GM23248 (cell line): ENCODE data around the gene AASDH. TPM values are rescaled to one million over a fixed set of nuclear protein-coding genes. Genes with fewer than 3 reads are reported as not detected.

ENCODE experiments used
- DNase-seq: peaks from one replicate; pipeline ENCODE4 v3.0.0-alpha.2; 2015
- H2AFZ ChIP-seq: fragments of 200-600 bp; sonication (generic); 2 replicates; pipeline ENCODE4 v1.6.1; 2016; ENCODE audit warnings: antibody characterized with exemption
- H3F3A ChIP-seq: fragments of 200-600 bp; sonication (generic); 2 replicates; pipeline ENCODE4 v1.6.1; 2016; ENCODE audit warnings: mild to moderate bottlenecking, antibody characterized with exemption, mixed run types; ENCODE audit not compliant: insufficient read depth
- H3K27ac ChIP-seq: fragments of 200-600 bp; sonication (generic); 2 replicates; pipeline ENCODE4 v1.5.1; 2016; ENCODE audit warnings: mild to moderate bottlenecking
- H3K27me3 ChIP-seq: fragments of 200-600 bp; sonication (generic); replicated peaks from 2 replicates; pipeline ENCODE4 v1.6.1; 2016; ENCODE audit warnings: mild to moderate bottlenecking; ENCODE audit not compliant: insufficient read depth
- H3K36me3 ChIP-seq: fragments of 200-600 bp; sonication (generic); 2 replicates; pipeline ENCODE4 v1.6.1; 2016; ENCODE audit warnings: low read depth, mild to moderate bottlenecking
- H3K4me1 ChIP-seq: fragments of 200-600 bp; sonication (generic); 2 replicates; pipeline ENCODE4 v1.6.1; 2016; ENCODE audit warnings: mild to moderate bottlenecking; ENCODE audit not compliant: insufficient read depth
- H3K4me2 ChIP-seq: fragments of 200-600 bp; sonication (generic); one replicate; pipeline ENCODE4 v1.6.1; 2016; ENCODE audit warnings: mild to moderate bottlenecking; ENCODE audit not compliant: unreplicated experiment
- H3K4me3 ChIP-seq: fragments of 200-600 bp; sonication (generic); 2 replicates; pipeline ENCODE4 v1.5.1; 2016; ENCODE audit warnings: mild to moderate bottlenecking
- H3K79me2 ChIP-seq: fragments of 200-600 bp; sonication (generic); 2 replicates; pipeline ENCODE4 v1.6.1; 2016; ENCODE audit warnings: mild to moderate bottlenecking; ENCODE audit not compliant: insufficient read depth
- H3K9ac ChIP-seq: fragments of 200-600 bp; sonication (generic); 2 replicates; pipeline ENCODE4 v1.6.1; 2016; ENCODE audit warnings: mild to moderate bottlenecking
- H3K9me2 ChIP-seq: fragments of 200-600 bp; sonication (generic); 2 replicates; pipeline ENCODE4 v1.6.1; 2016; ENCODE audit warnings: mixed run types, mild to moderate bottlenecking, moderate library complexity; ENCODE audit not compliant: insufficient read depth
- H3K9me3 ChIP-seq: fragments of 200-600 bp; sonication (generic); one replicate; pipeline ENCODE4 v1.6.1; 2017; ENCODE audit warnings: low read depth
- H4K20me1 ChIP-seq: fragments of 200-600 bp; sonication (generic); 2 replicates; pipeline ENCODE4 v1.6.0; 2016; ENCODE audit not compliant: insufficient read depth
- EZH2 ChIP-seq: fragments of 200-600 bp; sonication (generic); IDR thresholded peaks from 2 replicates; pipeline ENCODE4 v1.6.1; 2018; ENCODE audit warnings: antibody characterized with exemption, mild to moderate bottlenecking; ENCODE audit not compliant: insufficient read depth, poor library complexity, severe bottlenecking
- EZH2phosphoT487 ChIP-seq: fragments of 200-600 bp; sonication (generic); IDR thresholded peaks from 2 replicates; pipeline ENCODE4 v1.6.1; 2018; ENCODE audit warnings: antibody characterized with exemption, moderate library complexity, mild to moderate bottlenecking, low read depth; ENCODE audit not compliant: insufficient read depth
- WGBS, 2 experiments: methylation state at CpG; one replicate each; pipeline ENCODE4 v1.1.6; 2015 to 2017; ENCODE audit warnings: low lambda C conversion rate in 2 of 2, low coverage in 1 of 2; ENCODE audit errors: missing lambda C conversion rate in 2 of 2; 5-methylcytosine and 5-hydroxymethylcytosine counted together
- in situ Hi-C: fragments of 300-500 bp; cut with MboI; formaldehyde crosslinking; loops from 2 replicates; pipeline ENCODE4 v1.15.0; 2020
- polyA plus RNA-seq: library from polyadenylated mRNA; unstranded; fragments of >200 nt; fragmentation: Nextera tagmentation; extraction: Ambion mirVana; gene quantifications from 2 replicates; pipeline ENCODE4 v1.2.1, GENCODE V29; 2016
- total RNA-seq: library from RNA; depleted of rRNA; stranded (reverse); fragments of >200 nt; shearing (Covaris generic); gene quantifications from 2 replicates; pipeline ENCODE4 v1.2.3, GENCODE V29; 2014

The AASDH gene
- total and polyA plus RNA-seq, 2 experiments from 2014 or later: 11.5 to 16.5 TPM

DNA sequence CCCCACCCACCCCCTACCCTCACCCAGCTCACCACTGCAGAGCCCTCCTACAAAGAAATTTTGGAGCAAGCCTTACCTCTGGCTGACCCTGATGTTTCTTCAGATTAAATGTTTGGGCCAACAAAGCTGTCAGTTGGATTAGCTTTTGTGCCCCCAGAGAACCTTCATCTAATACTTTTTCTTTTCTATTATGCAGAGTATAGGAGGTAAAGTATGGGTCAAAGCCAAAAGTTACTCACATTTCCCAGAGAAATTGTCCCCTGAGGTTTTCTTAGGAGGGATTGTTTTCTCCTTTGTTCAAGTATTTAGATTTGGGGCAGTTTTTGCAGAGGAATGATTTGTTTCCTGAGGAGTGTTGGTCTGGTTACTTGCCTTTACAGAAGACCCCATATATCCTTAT is 69.5 kb downstream of the AASDH start:
- H3K27ac ChIP-seq: no peak overlapping the region
- no peaks in the 10 kb centered on the region for H3F3A ChIP-seq
- H3K4me3 ChIP-seq: no peak overlapping the region
- H4K20me1 ChIP-seq: no peaks in the 10 kb centered on the region
- 0 out of 2 replicates have a peak, but pooled peaks cover 7% of the 10 kb centered on the region for H3K4me1 ChIP-seq
- no peaks in the 10 kb centered on the region for H3K9me3 ChIP-seq
- DNase-seq: no peak
- in situ Hi-C loops: no loop called here
- no peak overlapping the region for H3K9ac ChIP-seq
- no peaks in the 10 kb centered on the region for H3K9me2 ChIP-seq
- 0 out of 2 replicates have a peak, but pooled peaks cover 5% of the 10 kb centered on the region for H3K27me3 ChIP-seq
- H3K79me2 ChIP-seq: no peaks in the 10 kb centered on the region
- no peak overlapping the region for H3K4me2 ChIP-seq
- H2AFZ ChIP-seq: no peak overlapping the region
- TF ChIP-seq EZH2phosphoT487 (no peak), EZH2 (no peak)
- H3K36me3 ChIP-seq: no peaks in the 10 kb centered on the region

- DNase-seq: no peak
- Histone ChIP-seq H3K9me2 (no peaks in the 10 kb centered on the region), H2AFZ (no peak overlapping the region), H3K9me3 (no peaks in the 10 kb centered on the region), H3K27me3 (no peaks in the 10 kb centered on the region; the same call in 1 of the 2 replicates), H3K4me2 (no peak overlapping the region), H3K4me3 (no peak overlapping the region), H3K4me1 (0 out of 2 replicates have a peak, but pooled peaks cover 4% of the 10 kb centered on the region), H3F3A (no peaks in the 10 kb centered on the region), H3K36me3 (no peaks in the 10 kb centered on the region), H4K20me1 (no peaks in the 10 kb centered on the region), H3K79me2 (no peaks in the 10 kb centered on the region), H3K27ac (no peak overlapping the region), H3K9ac (no peak overlapping the region)
- in situ Hi-C loops: no loop called here
- no peak for TF ChIP-seq EZH2
- no peak for TF ChIP-seq EZH2phosphoT487
- WGBS, 2 experiments: 84 to 85% methylated on average over 29 of the region's 29 CpGs
These were observed 71.2 kb downstream of the AASDH start for GRCh38 chr4:56316011-56316650.

DNA sequence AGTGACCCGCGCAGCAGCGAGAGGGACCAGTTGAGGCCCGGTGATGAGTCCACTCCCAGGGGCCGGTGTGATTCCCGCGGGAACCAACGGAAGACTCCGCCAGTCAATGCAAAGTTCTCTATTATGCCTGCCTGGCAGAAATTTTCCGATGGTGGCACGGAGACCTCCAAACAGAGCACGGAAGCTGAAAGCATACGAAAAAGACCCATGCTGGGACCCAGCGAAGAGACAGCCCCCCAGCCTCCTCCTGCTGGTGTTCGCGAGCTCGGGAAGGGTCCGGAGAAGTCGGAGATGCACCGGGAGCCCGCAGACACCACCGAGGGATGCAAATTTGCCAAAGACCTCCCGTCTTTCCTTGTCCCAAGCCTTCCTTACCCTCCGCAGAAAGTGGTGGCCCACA is 71.7 kb downstream of the AASDH start:
- Histone ChIP-seq H3K4me2 (no peak overlapping the region), H3K27ac (no peak overlapping the region), H3K9me2 (no peaks in the 10 kb centered on the region), H3K4me1 (0 out of 2 replicates have a peak, but pooled peaks cover 4% of the 10 kb centered on the region), H3K4me3 (no peak overlapping the region), H3K27me3 (no peaks in the 10 kb centered on the region; the same call in 1 of the 2 replicates), H3K79me2 (no peaks in the 10 kb centered on the region), H3F3A (no peaks in the 10 kb centered on the region), H3K36me3 (no peaks in the 10 kb centered on the region), H2AFZ (no peak overlapping the region), H3K9ac (no peak overlapping the region), H3K9me3 (no peaks in the 10 kb centered on the region), H4K20me1 (no peaks in the 10 kb centered on the region)
- TF ChIP-seq EZH2 (no peak), EZH2phosphoT487 (no peak)
- no peak for DNase-seq
- 82% methylated on average over 23 to 24 of the region's 24 CpGs for WGBS, 2 experiments
- in situ Hi-C loops: no loop called here

DNA sequence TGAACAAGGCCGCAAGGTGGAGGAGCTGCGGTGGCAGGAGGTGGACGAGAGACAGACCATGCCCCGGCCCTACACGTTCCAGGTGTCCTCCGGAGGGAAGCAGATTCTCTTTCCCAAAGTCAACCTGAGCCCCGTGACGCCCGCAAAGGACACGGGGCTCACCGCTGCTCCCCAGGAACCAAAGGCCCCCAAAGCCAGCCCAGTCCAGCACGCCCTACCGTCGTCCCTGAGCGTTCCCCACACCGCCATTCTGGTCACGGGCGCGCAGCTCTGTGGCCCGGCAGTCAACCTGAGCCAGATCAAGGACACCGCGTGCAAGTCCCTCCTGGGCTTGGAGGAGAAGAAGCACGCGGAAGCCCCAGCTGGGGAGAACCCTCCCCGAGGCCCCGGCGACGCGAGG is 72.2 kb downstream of the AASDH start:
- WGBS, 2 experiments: 82 to 87% methylated on average over 20 to 29 of the region's 29 CpGs

More for the DNA sequence above, 72.2 kb downstream of the AASDH start:
- H3F3A ChIP-seq: no peaks in the 10 kb centered on the region
- no peaks in the 10 kb centered on the region for H3K9me3 ChIP-seq
- no peak overlapping the region for H3K9ac ChIP-seq
- H3K4me3 ChIP-seq: no peak overlapping the region
- H3K9me2 ChIP-seq: no peaks in the 10 kb centered on the region
- DNase-seq: no peak
- H3K79me2 ChIP-seq: no peaks in the 10 kb centered on the region
- H3K27ac ChIP-seq: no peak overlapping the region
- in situ Hi-C loops: no loop called here
- H3K27me3 ChIP-seq: no peaks in the 10 kb centered on the region; the same call in 1 of the 2 replicates
- TF ChIP-seq EZH2phosphoT487: no peak
- no peak for TF ChIP-seq EZH2
- H3K4me2 ChIP-seq: no peak overlapping the region
- H4K20me1 ChIP-seq: no peaks in the 10 kb centered on the region
- 0 out of 2 replicates have a peak, but pooled peaks cover 2% of the 10 kb centered on the region for H3K4me1 ChIP-seq
- no peak overlapping the region for H2AFZ ChIP-seq
- H3K36me3 ChIP-seq: no peaks in the 10 kb centered on the region
